K562 (cell line): Measurements from ENCODE around the gene CSMD2. TPM values are rescaled to one million over a fixed set of nuclear protein-coding genes. Genes with fewer than 3 reads are reported as not detected.

Source experiments
- ATAC-seq: fragments of 200-7000 bp; cut with Tn5 transposase; 3 replicates; pipeline ENCODE4 v1.9.1; 2020; ENCODE audit warnings: moderate library complexity
- BruUV-seq: library from RNA; stranded (reverse); fragments of 400-500 nt; replicated peaks from 2 replicates; lab custom pipeline; 2021; lab: Mats Ljungman, UMichigan
- CTCF ChIA-PET: fragments of 300-600 bp; formaldehyde crosslinking; extraction: SDS; loops from one replicate; lab custom pipeline; 2021; ENCODE audit warnings: low intra/inter-chr PET ratio; lab: Yijun Ruan, JAX
- POLR2A ChIA-PET: fragments of 300-600, 350-650 bp; sonication (Branson Sonifier 250); formaldehyde crosslinking; extraction: SDS; loops from one replicate; lab custom pipeline; 2021; ENCODE audit warnings: antibody characterized with exemption, inconsistent platforms; lab: Yijun Ruan, JAX
- DNase-seq, 4 experiments: peaks; one replicate each; pipeline versions ENCODE4 v3.0.0 to v3.0.0-alpha.2; 2011 to 2018; ENCODE audit warnings: low spot score in 3 of 4, mixed read lengths in 3 of 4; ENCODE audit errors: extremely low read depth in 1 of 4
- FAIRE-seq: peaks from 2 replicates; lab custom pipeline; 2011; peaks lifted over from hg19 to GRCh38; lab: Jason Lieb, UNC
- H2AFZ ChIP-seq: 2 replicates; pipeline ENCODE4 v1.6.0; 2011; ENCODE audit warnings: low read depth, low read length, control low read depth, inconsistent platforms
- H3K27ac ChIP-seq: fragments of 200-600 bp; 3 replicates; pipeline ENCODE4 v1.8.0; 2011; ENCODE audit warnings: low read depth, mild to moderate bottlenecking, control low read depth, inconsistent platforms, low read length, moderate library complexity, mixed read lengths; ENCODE audit errors: extremely low read depth
- H3K27me3 ChIP-seq, 2 experiments: fragments of 300-600 bp in 1 of 2; 2 replicates in 1 of 2; 3 replicates in 1 of 2; pipeline versions ENCODE4 v1.6.0 to v1.8.0; 2011; ENCODE audit warnings: inconsistent platforms in 2 of 2, low read length in 2 of 2, mild to moderate bottlenecking in 1 of 2, mixed read lengths in 1 of 2, moderate library complexity in 1 of 2; ENCODE audit not compliant: control insufficient read depth in 2 of 2, insufficient read depth in 2 of 2
- H3K36me3 ChIP-seq: fragments of 300-600 bp; 3 replicates; pipeline ENCODE4 v1.8.0; 2011; ENCODE audit warnings: mild to moderate bottlenecking, low read length, inconsistent platforms; ENCODE audit not compliant: control insufficient read depth, insufficient read depth
- H3K4me1 ChIP-seq, 2 experiments: fragments of 200-600 bp in 1 of 2; replicated peaks in 1 of 2; 2 replicates in 1 of 2; 3 replicates in 1 of 2; pipeline versions ENCODE4 v1.5.1 to v1.8.0; 2011; ENCODE audit warnings: inconsistent platforms in 2 of 2, low read length in 2 of 2, mild to moderate bottlenecking in 1 of 2, mixed read lengths in 1 of 2, moderate library complexity in 1 of 2; ENCODE audit not compliant: control insufficient read depth in 2 of 2, insufficient read depth in 2 of 2
- H3K4me2 ChIP-seq: 2 replicates; pipeline ENCODE4 v1.6.1; 2011; ENCODE audit warnings: low read length, control low read depth, inconsistent platforms, mixed read lengths; ENCODE audit not compliant: insufficient read depth
- H3K4me3 ChIP-seq: fragments of 200-600 bp; sonication (generic), shearing (Covaris generic); 2 replicates; pipeline ENCODE4 v1.5.1; 2016; ENCODE audit warnings: control low read depth, inconsistent platforms
- H3K79me2 ChIP-seq: fragments of 200-600 bp; 3 replicates; pipeline ENCODE4 v1.8.0; 2011; ENCODE audit warnings: low read length, inconsistent platforms; ENCODE audit not compliant: control insufficient read depth, insufficient read depth
- H3K9ac ChIP-seq, 2 experiments: 2 replicates each; pipeline versions ENCODE4 v1.6.0 to v1.6.1; 2011; ENCODE audit warnings: low read depth in 2 of 2, low read length in 2 of 2, control low read depth in 1 of 2, inconsistent platforms in 1 of 2, mild to moderate bottlenecking in 1 of 2, mixed read lengths in 1 of 2; ENCODE audit not compliant: insufficient read depth in 1 of 2
- H3K9me1 ChIP-seq: one replicate; pipeline ENCODE4 v1.6.0; 2011; ENCODE audit warnings: inconsistent platforms, mild to moderate bottlenecking, low read length, moderate library complexity; ENCODE audit not compliant: control insufficient read depth, insufficient read depth
- H3K9me3 ChIP-seq: replicated peaks from 2 replicates; pipeline ENCODE4 v1.5.1; 2011; ENCODE audit warnings: low read depth, low read length, inconsistent platforms; ENCODE audit not compliant: control insufficient read depth, insufficient read depth
- H4K20me1 ChIP-seq: replicated peaks from 2 replicates; pipeline ENCODE4 v1.6.1; 2011; ENCODE audit warnings: low read length, inconsistent platforms, mixed read lengths; ENCODE audit not compliant: control insufficient read depth, insufficient read depth
- E2F5 ChIP-seq: sonication (generic); formaldehyde crosslinking; IDR thresholded peaks from 2 replicates; pipeline ENCODE4 v1.8.0; 2022; ENCODE audit warnings: mild to moderate bottlenecking, missing genetic modification reagents
- REST ChIP-seq, 2 experiments: fragments of 450-650 bp; formaldehyde crosslinking in 1 of 2; IDR thresholded peaks; 2 replicates each; pipeline versions ENCODE4 v1.4.0 to v1.6.1; 2014 to 2020; ENCODE audit warnings: mild to moderate bottlenecking in 2 of 2, borderline replicate concordance in 1 of 2, low read depth in 1 of 2
- WGBS: fragments of 100-300 bp; shearing (Covaris generic); methylation state at CpG from one replicate; pipeline ENCODE4 v1.1.6; 2016; ENCODE audit warnings: low coverage, mixed read lengths; ENCODE audit not compliant: insufficient coverage; ENCODE audit errors: missing lambda C conversion rate; 5-methylcytosine and 5-hydroxymethylcytosine counted together
- in situ Hi-C: fragments of 300-500 bp; cut with MboI; formaldehyde crosslinking; loops from 4 replicates; pipeline ENCODE4 v1.15.0; 2018; ENCODE audit warnings: inconsistent platforms, mixed read lengths
- intact Hi-C: fragments of 100-400 bp; cut with micrococcal nuclease; formaldehyde crosslinking; loops from 2 replicates; pipeline ENCODE4 v1.14.2; 2022
- polyA plus RNA-seq, 8 experiments: library from polyadenylated mRNA; depleted of rRNA in 4 of 8; stranded (reverse) in 5 of 8; unstranded in 3 of 8; fragments of >200 nt; fragmentation: Nextera tagmentation in 2 of 8; fragmentation: Illumina TruSeq in 1 of 8; extraction: Ambion mirVana in 2 of 8; extraction: Trizol in 1 of 8; gene quantifications; 2 replicates each; pipeline versions ENCODE4 v1.2.1 to v1.2.3, GENCODE V29; 2011 to 2014; ENCODE audit warnings: inconsistent platforms in 1 of 8, missing spikeins in 1 of 8
- total RNA-seq, 7 experiments: library from RNA; depleted of rRNA in 6 of 7; stranded (reverse); fragments of >200 nt in 6 of 7; fragmentation: Illumina TruSeq in 2 of 7; extraction: Trizol in 2 of 7; gene quantifications; 2 replicates each; pipeline versions ENCODE4 v1.2.1 to v1.2.3, GENCODE V29; 2011 to 2021; ENCODE audit warnings: low replicate concordance in 1 of 7

CSMD2 gene
- total and polyA plus RNA-seq, 9 of the 15 experiments (the other 6 are each of a cell fraction or from before 2014, with no cell fraction given) = not detected

- in situ Hi-C loops (no loop called here), intact Hi-C loops (no loop called here)
- Histone ChIP-seq H3K79me2 (no peaks in the 10 kb centered on the region), H3K27ac (no peak overlapping the region), H3K9me1 (no peaks in the 10 kb centered on the region), H3K4me2 (no peak overlapping the region), H4K20me1 (0 out of 2 replicates have a peak, but pooled peaks cover 2% of the 10 kb centered on the region), H3K9ac (no peak overlapping the region), H3K27me3 (peaks cover 0 to 10% of the 10 kb centered on the region in 2 experiments; a peak in 1 of 5 replicates), H3K9me3 (no peaks in the 10 kb centered on the region), H3K4me1 (no peaks in the 10 kb centered on the region), H3K36me3 (no peaks in the 10 kb centered on the region), H2AFZ (no peak overlapping the region), H3K4me3 (no peak overlapping the region)
- no peak for FAIRE-seq
- no peak for DNase-seq
- WGBS = 0% methylated on average over 2 of the region's 2 CpGs
- POLR2A ChIA-PET = interaction anchor here (1.3 kb wide), 1 partner anchor 8 kb away, joined by 3 read pairs; no protein-coding TSS in a partner anchor
- BruUV-seq = no TSS peak
- no peak for ATAC-seq
- TF ChIP-seq REST (IDR thresholded peaks at IDR 0.05; ENCODE audit: borderline replicate concordance) (peak; percentile 48; the same call in 1 of the 2 replicates), REST (CRISPR knock-in tag; IDR thresholded peaks at IDR 0.05; ENCODE audit: low read depth) (no peak), E2F5 (CRISPR knock-in tag) (no peak)
- CTCF ChIA-PET = no interaction called here
Measured at GRCh38 chr1:34178072-34178471, 13.0 kb upstream of the CSMD2 start.
